Occipital lobe (tissue), 2 donors: Measurements from ENCODE around the gene GPR155. TPM values are rescaled to one million over a fixed set of nuclear protein-coding genes. Genes with fewer than 3 reads are reported as not detected.
"Not testable (repeated sequence)": the region's sequence is repeated elsewhere in the genome, so short reads cannot be mapped to it uniquely, and the experiment has no call there.

Source experiments
- DNase-seq: peaks from one replicate; lab custom pipeline; 2025; lab: John Stamatoyannopoulos, UW
- total RNA-seq: library from RNA; depleted of rRNA; stranded (reverse); fragments of >200 nt; gene quantifications from one replicate; pipeline ENCODE4 v1.2.3, GENCODE V29; 2014

The GPR155 gene
- total RNA-seq, 1 donor from 2014 or later = 15.6 TPM

DNA sequence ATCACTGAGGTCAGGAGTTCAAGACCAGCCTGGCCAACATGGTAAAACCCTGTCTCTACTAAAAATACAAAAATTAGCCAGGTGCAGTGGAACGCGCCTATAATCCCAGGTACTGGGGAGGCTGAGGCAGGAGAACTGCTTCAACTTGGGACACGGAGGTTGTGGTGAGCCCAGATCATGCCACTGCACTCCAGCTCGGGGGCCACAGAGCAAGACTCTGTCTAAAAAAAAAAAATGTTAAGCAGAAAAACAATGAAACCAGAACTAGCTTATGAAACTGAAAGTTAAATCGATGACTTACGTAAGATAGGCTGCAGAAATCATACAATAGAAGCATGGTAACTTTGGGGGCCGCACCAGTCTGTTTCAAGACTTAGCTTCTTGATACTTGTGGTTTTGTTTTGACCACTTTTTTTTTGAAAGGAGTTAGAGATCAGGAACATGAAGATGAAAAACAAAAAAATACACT lies 6.2 kb upstream of the GPR155 start:
- DNase-seq = no peak

DNA sequence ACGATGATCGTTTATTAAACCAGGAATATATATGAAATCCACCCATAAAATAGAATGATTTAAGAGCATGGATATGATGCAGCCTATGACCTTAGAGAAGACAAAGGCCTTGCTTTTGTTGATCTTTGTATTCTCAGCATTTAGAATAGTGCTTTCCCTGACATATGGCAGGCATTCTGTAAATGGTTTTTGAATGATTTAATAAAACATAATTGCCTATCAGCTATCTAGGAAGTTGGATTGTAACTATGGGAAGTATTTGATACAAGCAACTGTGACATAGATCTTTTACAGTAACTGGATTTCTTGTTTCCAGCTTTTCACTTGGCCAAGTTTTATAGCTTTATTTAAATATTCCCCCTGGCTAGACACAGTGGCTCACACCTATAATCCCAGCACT lies 5.1 kb upstream of the GPR155 start:
- DNase-seq = no peak

DNA sequence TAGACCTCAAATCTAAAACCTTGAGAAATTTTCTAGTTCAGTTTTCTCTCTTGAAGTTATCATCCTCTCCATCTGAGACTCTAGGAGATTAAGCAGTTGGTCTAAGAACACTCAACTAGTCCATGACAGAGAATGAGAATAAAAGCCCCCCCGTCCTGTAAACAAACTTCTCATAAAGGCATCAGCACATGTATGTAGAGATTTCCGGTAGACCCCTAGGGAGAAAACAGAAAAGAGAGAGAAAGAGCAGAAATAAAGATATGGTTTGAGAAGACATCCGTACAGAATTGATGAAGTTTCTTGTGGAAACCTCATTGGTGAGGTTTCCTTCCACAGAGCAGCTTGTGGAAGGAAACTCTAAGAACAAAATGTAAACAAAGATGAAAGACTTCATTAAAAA lies 3.2 kb upstream of the GPR155 start:
- no peak for DNase-seq

DNA sequence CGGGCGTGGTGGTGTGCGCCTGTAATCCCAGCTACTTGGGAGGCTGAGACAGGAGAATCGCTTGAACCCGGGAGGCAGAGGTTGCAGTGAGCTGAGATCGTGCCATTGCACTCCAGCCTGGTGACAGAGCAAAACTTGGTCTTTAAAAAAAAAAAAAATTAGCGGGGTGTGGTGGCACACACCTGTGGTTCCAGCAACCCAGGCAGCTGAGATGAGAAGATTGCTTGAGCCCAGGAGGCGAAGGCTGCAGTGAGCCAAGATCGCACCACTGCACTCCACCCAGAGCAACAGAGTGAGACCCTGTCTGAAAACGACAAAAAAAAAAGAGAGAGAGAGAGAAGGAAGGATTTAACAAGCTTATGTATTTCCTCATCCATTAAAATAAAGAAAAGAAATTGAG lies 2.7 kb upstream of the GPR155 start:
- DNase-seq = not testable (repeated sequence)

DNA sequence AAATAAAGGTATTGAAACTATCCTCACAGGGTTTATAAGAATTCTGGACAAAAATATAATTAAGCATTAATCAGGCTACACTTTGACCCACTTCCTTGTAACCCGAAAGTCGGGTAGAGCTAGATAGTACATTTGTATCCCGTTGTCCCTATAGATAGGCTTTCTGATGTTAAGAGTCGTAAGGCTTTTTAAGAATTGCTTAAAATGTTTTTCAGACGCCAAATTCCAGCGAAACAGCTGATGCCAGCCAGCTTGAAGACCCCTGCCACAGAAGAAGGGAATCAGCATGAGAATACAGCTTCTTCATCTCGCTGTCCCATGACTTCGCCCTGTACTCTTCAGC lies 962 bp upstream of the GPR155 start:
- no peak for DNase-seq

DNA sequence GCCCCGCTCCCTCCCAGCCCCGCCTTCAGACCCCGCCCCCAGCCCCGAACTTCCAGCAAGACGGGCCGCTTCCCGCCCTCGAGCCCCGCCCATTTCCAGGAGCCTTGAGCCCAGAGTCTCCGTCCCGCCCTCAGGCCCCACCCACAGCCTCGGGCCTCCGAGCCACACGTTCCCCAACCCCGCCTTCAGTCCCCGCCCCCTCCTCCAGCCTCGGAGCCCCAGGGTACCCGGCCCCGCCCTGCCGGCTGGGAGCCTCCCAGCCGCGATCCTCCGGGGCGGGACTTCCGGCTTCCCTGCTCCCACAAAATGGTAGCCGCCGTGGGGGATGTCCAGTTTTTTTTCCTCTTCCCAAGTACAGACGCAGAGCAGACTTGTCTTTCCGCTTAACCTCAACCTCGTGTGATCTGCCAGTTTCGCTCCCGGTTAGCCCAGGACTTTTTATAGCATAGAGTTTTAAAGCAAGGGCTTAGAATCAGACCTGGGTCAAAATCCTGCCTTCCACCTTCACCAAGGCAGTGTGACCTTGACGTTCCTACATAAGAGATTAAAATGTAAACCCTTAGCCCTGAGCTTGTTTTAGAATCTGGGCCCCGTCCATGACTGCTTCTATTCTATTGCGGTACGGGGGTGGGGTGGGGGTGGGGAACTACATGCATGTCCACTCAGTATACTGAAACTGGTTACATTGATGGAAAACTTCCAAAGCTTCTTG lies 435 bp upstream of the GPR155 start:
- peak; percentile 99 for DNase-seq

DNA sequence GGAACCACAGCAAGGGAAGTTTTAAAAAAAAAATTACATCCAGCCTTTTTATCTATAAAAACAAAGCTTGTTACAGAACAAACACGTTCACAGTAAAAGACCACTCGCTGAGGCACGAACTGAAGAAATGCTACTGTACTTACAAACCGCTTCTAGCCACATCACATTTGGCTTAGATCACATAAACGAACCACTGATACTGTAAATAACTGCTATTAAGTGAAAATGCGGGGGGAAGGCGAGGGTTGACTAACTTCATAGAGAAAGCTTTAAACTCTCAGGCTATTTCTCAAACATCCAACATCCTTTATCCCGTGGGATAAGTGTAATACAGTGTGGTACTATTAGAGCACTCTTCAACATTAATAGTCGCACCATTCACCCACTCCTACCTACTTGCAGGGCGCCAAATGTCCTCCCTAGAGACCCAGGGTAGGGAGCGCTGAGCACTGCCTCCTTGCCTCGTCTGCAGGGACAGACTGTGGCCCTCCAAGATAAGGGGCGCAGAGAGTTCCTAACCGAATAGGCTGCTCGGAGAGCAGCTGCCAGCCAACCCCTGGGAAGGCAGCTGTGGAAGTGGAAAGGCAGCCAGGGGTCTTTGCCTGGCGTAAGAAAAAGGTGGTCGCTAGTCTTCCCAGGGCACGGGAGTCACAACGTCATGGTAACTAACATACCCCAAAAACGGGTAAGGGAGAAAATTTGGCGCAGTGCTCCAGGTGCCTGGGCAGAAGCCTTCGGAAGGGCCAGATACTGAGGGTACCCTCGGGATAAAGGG lies 854 bp downstream of the GPR155 start:
- peak; percentile 47 for DNase-seq

DNA sequence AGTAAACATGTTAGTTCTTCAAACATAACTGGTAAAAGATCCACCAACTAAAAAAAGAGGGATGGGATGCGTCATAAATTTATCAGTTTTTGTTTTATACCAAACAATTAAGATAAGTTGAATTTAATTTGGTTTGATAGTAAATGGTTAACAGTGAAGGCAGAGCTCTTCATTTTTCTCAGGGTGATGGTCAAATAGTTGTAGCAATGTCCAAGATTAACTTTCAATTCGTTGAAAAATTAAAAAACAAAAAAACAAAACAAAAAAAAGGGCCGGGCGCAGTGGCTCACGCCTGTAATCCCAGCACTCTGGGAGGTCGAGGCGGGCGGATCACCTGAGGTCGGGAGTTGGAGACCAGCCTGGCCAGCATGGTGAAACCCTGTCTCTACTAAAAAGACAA lies 1.8 kb downstream of the GPR155 start:
- not testable (repeated sequence) for DNase-seq

DNA sequence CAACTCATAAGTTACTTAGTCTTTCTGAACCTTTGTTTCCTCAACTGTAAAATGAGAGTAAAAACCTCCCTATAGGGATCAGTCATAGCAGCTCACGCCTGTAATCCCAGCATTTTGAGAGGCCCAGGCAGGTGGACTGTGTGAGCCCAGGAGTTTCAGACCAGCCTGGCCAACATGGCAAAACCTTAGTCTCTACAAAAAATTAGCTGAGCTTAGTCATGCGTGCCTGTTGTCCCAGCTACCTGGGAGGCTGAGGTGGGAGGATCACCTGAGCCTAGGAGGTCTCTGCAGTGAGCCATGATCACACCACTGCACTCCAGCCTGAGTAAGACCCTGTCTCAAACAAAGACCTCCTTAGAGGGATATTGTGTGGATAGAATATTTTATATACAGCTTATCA lies 2.3 kb downstream of the GPR155 start:
- DNase-seq = no peak

DNA sequence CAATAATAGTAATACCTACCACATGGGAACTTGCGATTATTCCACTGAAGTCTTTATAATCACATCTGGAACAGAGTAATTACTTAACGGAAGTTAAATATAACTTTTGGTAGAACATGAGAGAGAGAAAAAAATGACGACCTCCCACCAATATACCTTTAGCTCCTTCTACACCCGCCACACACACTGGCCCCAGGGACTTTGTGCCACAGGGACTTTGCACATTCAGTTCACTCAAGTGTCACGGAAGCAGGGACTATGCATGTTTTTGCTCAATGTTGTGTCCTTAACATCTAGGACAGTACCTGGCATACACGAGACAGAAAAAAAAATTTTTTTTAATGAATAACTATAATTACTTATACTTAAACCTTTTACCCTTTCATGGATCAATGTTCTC lies 4.0 kb downstream of the GPR155 start:
- DNase-seq = no peak

DNA sequence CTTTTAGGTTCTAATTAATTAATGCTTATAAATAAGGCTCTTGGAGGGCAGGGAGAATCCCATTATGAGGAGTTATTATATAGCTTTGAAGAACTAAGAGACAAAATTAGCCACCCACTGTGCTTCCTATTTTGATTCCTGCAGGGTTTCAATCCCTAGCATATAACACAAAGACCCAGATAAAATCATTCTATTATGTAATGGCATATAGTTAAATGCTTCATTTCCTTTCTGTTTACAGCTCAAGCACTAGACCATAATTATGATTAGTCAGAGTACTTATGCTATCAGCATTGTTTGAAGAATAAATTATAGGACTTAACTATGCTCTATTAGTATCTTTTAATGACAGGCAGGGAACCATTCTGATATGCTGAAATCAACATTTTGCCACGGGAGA lies 9.1 kb downstream of the GPR155 start:
- no peak for DNase-seq

DNA sequence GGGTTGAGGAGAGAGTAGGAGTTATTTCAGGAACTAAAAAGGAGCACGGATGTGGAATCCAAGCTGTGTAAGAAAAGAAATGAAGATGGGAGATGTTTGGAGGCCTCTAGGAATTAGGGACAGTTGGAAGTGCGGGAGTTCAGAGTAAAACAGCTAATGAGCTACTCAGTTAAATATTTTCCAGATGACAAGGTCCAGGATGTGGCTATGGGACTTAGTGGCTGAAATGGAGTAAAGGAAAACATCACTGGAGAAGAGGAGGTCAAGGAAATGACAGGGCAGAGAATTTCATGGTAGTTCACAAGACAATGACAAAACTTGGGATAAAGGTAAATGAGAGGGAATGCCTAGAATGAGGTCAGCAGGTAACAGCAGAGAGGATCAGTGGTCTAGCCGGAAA lies 13.0 kb downstream of the GPR155 start:
- no peak for DNase-seq

DNA sequence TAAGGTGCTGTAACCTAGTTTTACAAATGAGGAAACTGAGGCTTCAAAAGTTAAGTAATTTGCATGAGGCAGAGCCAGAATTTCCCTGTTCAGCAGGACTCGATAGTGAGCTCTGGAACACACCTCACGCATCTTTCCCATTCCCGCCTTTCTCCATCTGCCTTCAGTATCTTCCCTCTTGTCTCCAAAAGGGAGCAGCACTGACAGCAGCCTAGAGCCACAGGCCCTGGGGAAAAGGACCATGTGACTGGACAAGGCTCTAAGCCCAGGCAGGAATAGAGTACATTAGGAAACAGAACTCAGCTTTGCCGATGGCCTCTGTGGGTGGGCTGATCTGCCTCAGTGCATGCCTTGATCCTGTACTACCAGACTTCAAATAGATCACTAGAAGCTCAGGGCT lies 21.5 kb downstream of the GPR155 start:
- no peak for DNase-seq

DNA sequence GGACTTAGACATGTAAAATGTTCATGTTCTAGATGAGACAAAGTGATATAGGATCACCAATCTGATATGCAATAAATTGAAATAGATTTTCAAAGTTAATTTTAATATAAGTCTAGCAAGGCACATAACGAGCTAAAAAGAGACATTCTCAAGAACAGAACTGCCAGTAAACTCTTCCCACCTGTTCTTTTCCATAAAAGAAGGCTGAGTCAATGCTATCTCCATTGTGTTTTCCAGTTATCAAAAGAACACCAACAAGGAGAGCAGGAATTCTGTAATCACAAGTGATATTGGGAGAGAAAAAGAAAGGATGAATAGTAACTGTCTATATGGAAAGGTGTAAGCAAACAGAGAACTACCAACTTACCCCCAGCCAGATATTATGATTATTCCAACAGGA lies 25.6 kb downstream of the GPR155 start:
- DNase-seq = no peak

DNA sequence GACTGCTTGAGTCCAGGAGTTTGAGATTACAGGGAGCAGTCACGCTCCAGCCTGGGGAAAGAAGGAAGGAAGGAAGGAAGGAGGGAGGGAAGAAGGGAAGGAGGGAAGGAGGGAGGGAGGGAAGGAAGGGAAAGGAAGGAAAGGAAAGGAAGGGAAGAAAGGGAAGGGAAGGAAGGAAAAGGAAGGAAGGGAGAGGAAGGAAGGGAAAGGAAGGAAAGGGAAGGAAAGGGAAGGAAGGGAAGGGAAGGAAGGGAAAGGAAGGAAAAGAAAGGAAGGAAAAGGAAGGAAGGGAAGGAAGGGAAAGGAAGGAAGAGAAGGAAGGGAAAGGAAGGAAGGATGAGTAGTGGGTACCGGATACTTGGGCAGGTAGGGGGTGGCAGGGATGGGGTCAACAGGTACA lies 32.3 kb downstream of the GPR155 start:
- no peak for DNase-seq

DNA sequence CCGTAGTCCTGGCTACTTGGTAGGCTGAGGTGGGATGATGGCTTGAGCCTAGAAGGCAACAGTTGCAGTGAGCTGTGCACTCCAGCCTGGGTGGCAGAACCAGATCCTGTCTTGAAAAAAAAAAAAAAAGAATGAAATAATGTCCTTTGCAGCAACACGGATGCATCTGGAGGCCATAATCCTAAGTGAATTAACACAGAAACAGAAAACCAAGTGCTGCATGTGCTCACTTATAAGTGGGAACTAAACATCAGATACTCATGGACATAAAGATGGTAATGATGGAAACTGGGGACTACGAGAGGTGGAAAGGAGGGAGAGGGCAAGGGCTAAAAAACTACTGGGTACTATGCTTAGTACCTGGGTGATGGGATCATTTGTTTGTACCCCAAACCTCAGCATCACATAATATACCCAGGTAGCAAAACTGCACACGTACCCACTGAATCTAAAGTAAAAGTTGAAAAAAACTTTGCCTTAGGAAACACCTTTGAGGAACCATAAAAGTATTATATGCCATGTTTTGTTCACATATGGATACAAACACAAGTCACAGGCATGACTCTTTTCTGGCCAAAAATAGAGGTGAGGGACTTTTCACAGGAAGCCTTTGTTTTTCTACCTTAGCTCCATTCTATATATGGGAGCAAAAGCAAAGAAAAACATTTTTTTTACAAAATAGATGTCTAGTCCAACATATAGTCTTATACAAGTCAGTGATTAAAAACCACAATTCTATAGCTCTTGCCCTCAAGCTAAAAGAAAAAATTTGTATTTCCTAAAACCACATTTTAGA lies 36.6 kb downstream of the GPR155 start:
- no peak for DNase-seq

DNA sequence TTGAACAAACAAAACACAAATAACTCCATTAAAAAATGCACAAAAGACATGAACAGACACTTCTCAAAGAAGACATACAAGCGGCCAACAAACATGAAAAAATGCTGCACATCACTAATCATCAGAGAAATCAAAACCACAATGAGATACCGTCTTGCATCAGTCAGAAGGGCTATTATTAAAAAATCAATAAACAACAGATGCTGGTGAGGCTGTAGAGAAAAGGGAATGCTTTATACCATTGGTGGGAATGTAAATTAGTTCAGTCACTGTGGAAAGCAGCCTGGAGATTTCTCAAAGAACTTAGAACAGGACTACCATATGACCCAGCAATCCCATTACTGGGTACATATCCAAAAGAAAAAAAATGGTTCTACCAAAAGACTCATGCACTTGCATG lies 37.8 kb downstream of the GPR155 start:
- DNase-seq = no peak

DNA sequence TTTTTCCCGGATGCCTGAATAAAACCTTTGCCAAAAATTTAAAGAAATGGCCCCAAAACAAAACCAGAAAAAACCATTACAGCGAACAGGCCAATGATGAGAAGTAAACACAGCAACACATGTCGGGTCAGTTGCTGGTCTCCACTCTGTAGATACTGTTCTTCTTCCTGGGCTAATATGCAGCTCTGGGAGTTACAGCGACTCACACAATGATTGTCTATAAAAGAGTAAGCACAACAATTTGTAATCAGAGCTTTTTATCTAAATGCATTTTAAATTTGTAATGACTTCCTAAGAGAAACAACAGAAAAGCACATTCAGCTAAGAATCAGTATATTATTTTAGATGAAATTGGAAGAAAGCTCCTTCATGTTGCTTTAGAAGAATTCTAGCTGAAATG lies 40.3 kb downstream of the GPR155 start:
- no peak for DNase-seq

DNA sequence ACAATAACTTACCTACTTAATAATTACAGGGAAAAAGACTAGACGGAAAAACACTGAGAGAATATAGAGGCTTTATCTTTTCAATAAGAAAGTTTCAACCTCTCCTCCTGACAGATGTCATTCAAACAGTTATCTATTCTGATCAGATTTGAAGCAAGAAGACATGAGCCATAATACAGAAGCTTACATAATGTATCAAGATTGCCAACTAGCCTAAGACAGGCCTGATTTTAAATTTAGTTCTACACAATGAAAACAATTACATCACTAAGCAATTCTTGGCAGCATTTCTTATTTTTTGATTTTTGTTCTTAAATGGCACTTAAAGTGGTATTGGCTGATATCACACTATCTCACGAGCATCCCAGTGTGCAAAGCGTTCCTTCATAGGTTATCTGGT lies 41.6 kb downstream of the GPR155 start:
- no peak for DNase-seq

DNA sequence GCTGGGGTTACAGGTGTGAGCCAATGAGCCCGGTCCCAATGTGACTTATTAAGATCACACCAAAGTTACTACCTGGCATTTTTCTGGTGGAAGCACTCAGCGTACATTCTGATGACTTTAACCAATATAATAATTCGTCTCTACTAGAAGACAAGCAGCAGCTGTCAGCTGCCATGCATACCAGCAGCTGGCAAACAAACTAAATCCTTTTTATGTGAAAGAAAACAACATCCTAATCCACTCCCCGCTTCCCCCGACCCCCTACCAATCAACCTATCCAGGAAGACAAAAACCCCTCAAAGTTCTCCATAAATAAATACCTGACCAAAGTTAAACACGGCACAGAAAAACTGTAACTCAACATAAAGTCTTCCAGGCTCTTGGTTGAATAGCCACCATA lies 42.1 kb downstream of the GPR155 start:
- DNase-seq = no peak

DNA sequence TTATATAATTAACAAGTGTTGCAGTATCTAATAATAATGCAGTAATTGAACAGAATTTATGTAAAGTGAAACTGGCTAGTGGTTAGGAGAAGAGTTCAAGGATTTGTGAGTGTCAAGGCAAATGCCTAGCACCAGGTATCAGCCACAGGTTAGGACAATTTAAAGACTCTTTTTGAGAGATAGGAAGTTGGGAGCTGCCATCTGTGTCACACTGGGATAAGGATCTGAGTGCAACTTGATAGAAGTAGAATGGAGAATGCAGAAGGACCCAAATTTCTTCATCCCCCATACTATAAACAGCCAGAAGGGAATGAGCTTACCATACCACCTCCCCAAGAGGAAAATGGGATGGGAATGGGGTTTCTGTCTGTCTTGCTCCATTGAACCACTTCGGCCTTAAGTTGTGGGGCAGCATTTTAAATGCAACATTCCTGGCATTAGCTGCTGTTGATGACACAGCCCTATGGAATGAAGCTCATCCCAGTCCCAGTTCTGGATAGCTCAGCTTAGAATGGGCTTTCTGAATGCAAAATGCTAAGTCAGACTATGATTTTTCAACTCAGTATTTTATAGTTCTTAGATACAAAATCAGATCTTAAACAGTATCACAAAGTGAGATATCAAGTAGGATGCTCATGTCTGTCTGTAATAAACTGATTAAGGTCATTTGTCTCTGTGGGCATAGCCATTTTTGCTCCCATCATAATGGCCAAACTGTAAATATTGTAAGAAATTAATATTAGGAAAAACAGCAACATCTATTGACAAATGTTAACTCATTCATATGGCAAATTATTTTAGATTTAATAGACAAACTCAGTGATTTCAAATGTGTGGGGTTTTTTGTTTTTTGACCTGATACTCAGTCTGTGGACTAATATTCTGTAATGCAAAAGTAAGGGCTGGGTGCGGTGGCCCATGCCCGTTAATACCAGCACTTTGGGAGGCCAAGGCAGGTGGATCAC lies 44.0 kb downstream of the GPR155 start:
- DNase-seq = no peak
